Measurements from ENCODE around the gene CHD9. TPM values are rescaled to one million over a fixed set of nuclear protein-coding genes. Genes with fewer than 3 reads are reported as not detected.

CHD9 gene
- total RNA-seq, 4 donors from 2014 or later: 46.9 to 174 (median 133) TPM

- Histone ChIP-seq H3K4me1 (peaks cover 8 to 14% of the 10 kb centered on the region in 2 donors), H3K4me3 (no peak overlapping the region), H3K27me3 (no peaks in the 10 kb centered on the region), H3K9me3 (no peaks in the 10 kb centered on the region), H3K27ac (peak overlapping the region; percentile 80 to 89), H3K36me3 (no peaks in the 10 kb centered on the region)
- TF ChIP-seq CTCF (IDR thresholded peaks at IDR 0.05) (no peak), POLR2A (IDR thresholded peaks at IDR 0.05) (peak in 1 of 2 donors; percentile 13)
- peak; percentile 98 for DNase-seq
- intact Hi-C loops (cut with DNase I; ENCODE audit: low total_unique reads): no loop called here
Observed at GRCh38 chr16:53090591-53091411, 36.0 kb downstream of the CHD9 start.

- Histone ChIP-seq H3K27me3 (no peaks in the 10 kb centered on the region), H3K4me3 (no peak overlapping the region), H3K9me3 (no peaks in the 10 kb centered on the region), H3K4me1 (peaks cover 8 to 14% of the 10 kb centered on the region in 2 donors), H3K27ac (peak overlapping the region; percentile 80 to 89), H3K36me3 (no peaks in the 10 kb centered on the region)
- no peak for TF ChIP-seq CTCF (IDR thresholded peaks at IDR 0.05)
- no peak for TF ChIP-seq POLR2A (IDR thresholded peaks at IDR 0.05)
- intact Hi-C loops (cut with DNase I; ENCODE audit: low total_unique reads): no loop called here
- peak; percentile 75 to 77 for DNase-seq
Observed at GRCh38 chr16:53091466-53092211, 36.8 kb downstream of the CHD9 start.

GRCh38 chr16:53092284-53092683 is 37.5 kb downstream of the CHD9 start:
- H3K27me3 ChIP-seq: no peaks in the 10 kb centered on the region
- intact Hi-C loops (cut with DNase I; ENCODE audit: low total_unique reads): no loop called here
- peaks cover 8 to 14% of the 10 kb centered on the region in 2 donors for H3K4me1 ChIP-seq
- H3K36me3 ChIP-seq: no peaks in the 10 kb centered on the region
- no peak for TF ChIP-seq POLR2A (IDR thresholded peaks at IDR 0.05)
- TF ChIP-seq CTCF (IDR thresholded peaks at IDR 0.05): no peak
- H3K4me3 ChIP-seq: no peak overlapping the region
- peak overlapping the region; percentile 80 to 89 for H3K27ac ChIP-seq
- DNase-seq: no peak
- no peaks in the 10 kb centered on the region for H3K9me3 ChIP-seq

- intact Hi-C loops (cut with DNase I; ENCODE audit: low total_unique reads): no loop called here
- Histone ChIP-seq H3K27ac (peak overlapping the region; percentile 51 to 80), H3K4me3 (no peak overlapping the region), H3K4me1 (peaks cover 11 to 23% of the 10 kb centered on the region in 2 donors), H3K36me3 (no peaks in the 10 kb centered on the region), H3K9me3 (no peaks in the 10 kb centered on the region), H3K27me3 (no peaks in the 10 kb centered on the region)
- DNase-seq: no peak
- no peak for TF ChIP-seq POLR2A (IDR thresholded peaks at IDR 0.05)
- TF ChIP-seq CTCF (IDR thresholded peaks at IDR 0.05): no peak
Observed at GRCh38 chr16:53093162-53093744, 38.5 kb downstream of the CHD9 start.
